GM23248 (cell line): ENCODE data around the gene VPS4A.

Experiments
- EZH2 ChIP-seq: fragments of 200-600 bp; sonication (generic); IDR thresholded peaks from 2 replicates; pipeline ENCODE4 v1.6.1; 2018; ENCODE audit warnings: antibody characterized with exemption, mild to moderate bottlenecking; ENCODE audit not compliant: insufficient read depth, poor library complexity, severe bottlenecking
- EZH2phosphoT487 ChIP-seq: fragments of 200-600 bp; sonication (generic); IDR thresholded peaks from 2 replicates; pipeline ENCODE4 v1.6.1; 2018; ENCODE audit warnings: antibody characterized with exemption, moderate library complexity, mild to moderate bottlenecking, low read depth; ENCODE audit not compliant: insufficient read depth

DNA sequence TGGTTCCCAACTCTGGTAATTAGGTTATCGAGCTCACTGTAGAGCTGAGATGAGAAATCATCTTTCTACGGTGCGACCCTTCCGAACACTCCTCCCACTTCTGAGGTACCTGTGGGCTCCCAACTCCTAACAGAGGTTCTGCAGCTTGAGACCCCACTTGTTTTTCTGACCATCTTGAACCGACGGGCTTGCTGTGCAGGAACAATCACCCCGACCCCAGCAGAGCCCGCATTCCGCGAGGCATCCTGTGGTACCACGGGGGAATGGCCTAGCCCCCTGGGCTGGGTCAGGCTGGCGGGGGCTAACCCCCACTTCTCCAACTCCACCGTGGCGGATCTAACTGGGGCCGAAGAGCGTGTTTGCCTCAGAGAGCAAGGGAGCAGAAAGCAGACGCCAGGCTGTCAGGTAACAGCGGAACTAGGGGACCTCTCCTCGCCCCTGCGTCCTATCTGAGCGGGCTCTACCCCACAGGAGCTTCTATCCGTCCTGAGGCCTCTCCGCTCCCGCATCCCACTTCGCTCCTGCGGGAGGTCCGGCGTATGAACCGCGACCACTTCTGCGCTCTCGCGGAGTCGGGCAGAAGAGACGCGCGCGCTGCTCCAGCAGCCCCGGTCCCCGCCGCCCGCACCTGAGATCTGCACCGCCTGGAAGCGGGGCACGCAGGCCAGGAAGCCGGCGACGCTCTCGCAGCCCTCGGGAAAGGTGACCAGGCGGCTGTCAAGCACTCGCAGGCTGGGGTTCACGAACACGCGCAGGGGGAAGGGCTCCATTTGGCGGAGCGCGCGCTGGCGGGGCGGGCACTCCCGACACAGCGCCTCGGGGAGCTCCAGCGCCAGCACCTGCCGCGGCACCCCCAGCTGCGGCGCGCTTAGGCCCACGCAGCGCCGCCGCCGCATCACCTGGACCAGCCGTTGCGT lies 18.5 kb downstream of the VPS4A start:
- no peak for TF ChIP-seq EZH2
- TF ChIP-seq EZH2phosphoT487 = no peak
